Endothelial cell of umbilical vein (primary cell): ENCODE measurements around the gene FAM131C. TPM values are rescaled to one million over a fixed set of nuclear protein-coding genes. Genes with fewer than 3 reads are reported as not detected.
A peak's percentile ranks its signal among the peaks of the same experiment; 100 is the strongest.

Experiments
- BruUV-seq: library from RNA; stranded (reverse); fragments of 400-500 nt; replicated peaks from 2 replicates; lab custom pipeline; 2021; lab: Mats Ljungman, UMichigan
- CTCF ChIA-PET: fragments of 300-600, 350-600 bp; sonication (Branson Sonifier 250); formaldehyde crosslinking; loops from one replicate; lab custom pipeline; 2021; ENCODE audit warnings: antibody characterized with exemption, inconsistent platforms; lab: Charles Lee
- POLR2A ChIA-PET: fragments of 300-600, 350-600 bp; sonication (Branson Sonifier 250); formaldehyde crosslinking; loops from one replicate; lab custom pipeline; 2021; ENCODE audit warnings: antibody characterized with exemption, inconsistent platforms; lab: Charles Lee
- DNase-seq: peaks from one replicate; pipeline ENCODE4 v3.0.0-alpha.2; 2011; ENCODE audit warnings: low read depth, low spot score
- FAIRE-seq: peaks from 2 replicates; lab custom pipeline; 2011; peaks lifted over from hg19 to GRCh38; lab: Jason Lieb, UNC
- H2AFZ ChIP-seq: 2 replicates; pipeline ENCODE4 v1.6.0; 2012; ENCODE audit warnings: low read depth, low read length, control low read depth, inconsistent platforms
- H3K27ac ChIP-seq: 2 replicates; pipeline ENCODE4 v1.5.1; 2011; ENCODE audit warnings: low read depth, mild to moderate bottlenecking, control low read depth, low read length, moderate library complexity; ENCODE audit not compliant: insufficient read depth
- H3K27me3 ChIP-seq, 2 experiments: 2 replicates each; pipeline versions ENCODE4 v1.6.0 to v1.6.1; 2011; ENCODE audit warnings: low read length in 2 of 2, mixed read lengths in 1 of 2; ENCODE audit not compliant: control insufficient read depth in 2 of 2, insufficient read depth in 2 of 2
- H3K36me3 ChIP-seq, 2 experiments: 2 replicates in 1 of 2; 3 replicates in 1 of 2; pipeline ENCODE4 v1.5.1; 2011; ENCODE audit warnings: low read length in 2 of 2, mild to moderate bottlenecking in 1 of 2, moderate library complexity in 1 of 2; ENCODE audit not compliant: control insufficient read depth in 2 of 2, insufficient read depth in 2 of 2; ENCODE audit errors: extremely low read depth in 1 of 2
- H3K4me1 ChIP-seq: 3 replicates; pipeline ENCODE4 v1.5.1; 2011; ENCODE audit warnings: mild to moderate bottlenecking, low read length; ENCODE audit not compliant: control insufficient read depth, insufficient read depth; ENCODE audit errors: extremely low read depth
- H3K4me2 ChIP-seq: 2 replicates; pipeline ENCODE4 v1.6.1; 2011; ENCODE audit warnings: low read length, control low read depth, mixed read lengths; ENCODE audit not compliant: insufficient read depth
- H3K4me3 ChIP-seq, 3 experiments: fragments of 200-600 bp in 1 of 3; sonication (generic), shearing (Covaris generic) in 1 of 3; replicated peaks in 1 of 3; 2 replicates each; pipeline ENCODE4 v1.5.1; 2011 to 2016; ENCODE audit warnings: control low read depth in 3 of 3, low read length in 3 of 3, mild to moderate bottlenecking in 2 of 3, inconsistent platforms in 1 of 3, low read depth in 1 of 3, moderate library complexity in 1 of 3; ENCODE audit not compliant: insufficient read depth in 1 of 3
- H3K79me2 ChIP-seq: 2 replicates; pipeline ENCODE4 v1.6.0; 2012; ENCODE audit warnings: low read length, inconsistent platforms; ENCODE audit not compliant: control insufficient read depth, insufficient read depth
- H3K9ac ChIP-seq: replicated peaks from 2 replicates; pipeline ENCODE3; 2011; ENCODE audit warnings: low read length, control low read depth; ENCODE audit not compliant: insufficient read depth; ENCODE audit errors: extremely low read depth
- H3K9me1 ChIP-seq: replicated peaks from 3 replicates; pipeline ENCODE4 v1.6.0; 2011; ENCODE audit warnings: mild to moderate bottlenecking, low read length; ENCODE audit not compliant: control insufficient read depth, insufficient read depth; ENCODE audit errors: extremely low read depth
- H3K9me3 ChIP-seq: replicated peaks from 2 replicates; pipeline ENCODE4 v1.5.1; 2012; ENCODE audit warnings: low read length, inconsistent platforms; ENCODE audit not compliant: control insufficient read depth, insufficient read depth
- H4K20me1 ChIP-seq: replicated peaks from 2 replicates; pipeline ENCODE3; 2011; ENCODE audit warnings: mild to moderate bottlenecking, low read length; ENCODE audit not compliant: control insufficient read depth, insufficient read depth; ENCODE audit errors: extremely low read depth
- CTCF ChIP-seq, 2 donors: IDR thresholded peaks; 1 replicate in 1 of 2; 2 replicates in 1 of 2; pipeline ENCODE4 v1.5.1; 2011; ENCODE audit warnings: low read length in 2 of 2, mild to moderate bottlenecking in 2 of 2, moderate library complexity in 2 of 2, control low read depth in 1 of 2, inconsistent platforms in 1 of 2, low read depth in 1 of 2; ENCODE audit not compliant: insufficient read depth in 1 of 2; ENCODE audit errors: extremely low read depth in 1 of 2
- EZH2 ChIP-seq: IDR thresholded peaks from 2 replicates; pipeline ENCODE4 v1.6.1; 2012; ENCODE audit warnings: borderline replicate concordance, low read depth, mild to moderate bottlenecking, moderate library complexity, low read length, inconsistent platforms; ENCODE audit not compliant: severe bottlenecking
- FOS ChIP-seq: IDR thresholded peaks from 2 replicates; pipeline ENCODE4 v1.6.1; 2011; ENCODE audit warnings: mild to moderate bottlenecking, low read length, moderate library complexity, borderline replicate concordance; ENCODE audit not compliant: insufficient read depth
- GATA2 ChIP-seq: IDR thresholded peaks from 2 replicates; pipeline ENCODE4 v1.7.0; 2011; ENCODE audit warnings: low read depth, mild to moderate bottlenecking, moderate library complexity, mixed read lengths, low read length; ENCODE audit not compliant: insufficient read length, insufficient read depth
- JUN ChIP-seq: IDR thresholded peaks from 2 replicates; pipeline ENCODE4 v1.6.1; 2011; ENCODE audit warnings: borderline replicate concordance, low read depth; ENCODE audit not compliant: insufficient read length, insufficient read depth
- MAX ChIP-seq: IDR thresholded peaks from 2 replicates; pipeline ENCODE4 v1.6.1; 2011; ENCODE audit not compliant: insufficient read depth, insufficient read length
- MYC ChIP-seq: IDR thresholded peaks from one replicate; pipeline ENCODE4 v1.6.1; 2011; ENCODE audit warnings: mild to moderate bottlenecking, low read depth, low read length
- POLR2A ChIP-seq: IDR thresholded peaks from 2 replicates; pipeline ENCODE4 v1.6.1; 2012; ENCODE audit warnings: low read depth, mild to moderate bottlenecking, control low read depth, low read length
- dilution Hi-C: fragments of 300-500 bp; cut with MboI; formaldehyde crosslinking; loops from one replicate; pipeline ENCODE4 v1.15.0; 2019; ENCODE audit warnings: low sequenced_read_pairs; ENCODE audit not compliant: extremely low pct_ligation_motif_present
- intact Hi-C: fragments of 100-400 bp; cut with micrococcal nuclease; formaldehyde crosslinking; loops from one replicate; pipeline ENCODE4 v1.10.0; 2022
- polyA plus RNA-seq, 4 experiments: library from polyadenylated mRNA; depleted of rRNA in 3 of 4; stranded (reverse) in 3 of 4; unstranded in 1 of 4; fragments of >200 nt; gene quantifications; 2 replicates each; pipeline versions ENCODE4 v1.2.1 to v1.2.3, GENCODE V29; 2011 to 2012; ENCODE audit warnings: missing spikeins in 1 of 4
- total RNA-seq: library from RNA; stranded (reverse); gene quantifications from 2 replicates; pipeline ENCODE4 v1.2.3, GENCODE V29; 2021

Gene FAM131C
- total and polyA plus RNA-seq, 2 donors (not counting 3 experiments of a cell fraction or from before 2014, with no cell fraction given) = 0.23 TPM; not detected in 1

- dilution Hi-C loops (no loop called here), intact Hi-C loops (loop anchor here (5.0 kb wide), 1 partner anchor 33 kb away; no protein-coding TSS in a partner anchor)
- Histone ChIP-seq H3K27me3 (no peaks in the 10 kb centered on the region), H3K79me2 (no peaks in the 10 kb centered on the region), H3K36me3 (no peaks in the 10 kb centered on the region), H2AFZ (no peak overlapping the region), H3K4me2 (no peak overlapping the region), H3K9me3 (no peaks in the 10 kb centered on the region), H3K4me1 (no peaks in the 10 kb centered on the region), H4K20me1 (no peaks in the 10 kb centered on the region), H3K27ac (no peak overlapping the region), H3K9me1 (no peaks in the 10 kb centered on the region), H3K9ac (no peak overlapping the region), H3K4me3 (no peak overlapping the region)
- TF ChIP-seq CTCF (IDR thresholded peaks at IDR 0.05; ENCODE audit: extremely low read depth in 1 of 2, insufficient read depth in 1 of 2, low read depth in 1 of 2, low read length in 2 of 2) = no peak
- no peak for TF ChIP-seq FOS
- no peak for TF ChIP-seq JUN
- TF ChIP-seq GATA2 = no peak
- no peak for TF ChIP-seq POLR2A
- TF ChIP-seq EZH2 = no peak
- TF ChIP-seq MAX = no peak
- TF ChIP-seq MYC = no peak
- CTCF ChIA-PET = interaction anchor here (0.7 to 1.1 kb wide), 3 partner anchors 17 to 56 kb away, joined by 3 to 4 read pairs (median 3); no protein-coding TSS in a partner anchor
- POLR2A ChIA-PET = no interaction called here
- BruUV-seq = no TSS peak
- FAIRE-seq (no peak), DNase-seq (peak; percentile 44)
These were observed 15.5 kb upstream of the FAM131C start for GRCh38 chr1:16088996-16089395.
